ENCODE measurements around the gene GABRA6.
"Not testable (repeated sequence)": the region's sequence is repeated elsewhere in the genome, so short reads cannot be mapped to it uniquely, and the experiment has no call there.

Gene GABRA6

GRCh38 chr5:161685461-161685860 lies at the start of gene GABRA6:
GABRA6 (plus strand) TSS chr5:161685721; CDS start chr5:161685990, 269 bp downstream.
- no peak within 1 kb of the TSS for H3K4me3 ChIP-seq (ENCODE audit: low read length in 2 of 2)
- no peaks in the 10 kb centered on the region for H3K9me3 ChIP-seq (ENCODE audit: control insufficient read depth in 2 of 2, low read length in 2 of 2)
- no peak within 1 kb of the TSS for H3K27ac ChIP-seq (ENCODE audit: low read length)
- no peaks in the 10 kb centered on the region for H3K36me3 ChIP-seq (ENCODE audit: control insufficient read depth in 2 of 2, insufficient read depth in 2 of 2, low read length in 2 of 2)
- no peaks in the 10 kb centered on the region for H3K4me1 ChIP-seq (ENCODE audit: control insufficient read depth, insufficient read depth, low read length)
- no peaks in the 10 kb centered on the region for H3K27me3 ChIP-seq (ENCODE audit: control insufficient read depth in 1 of 2, insufficient read depth in 2 of 2, low read length in 2 of 2)
- no peak within 1 kb of the TSS for H3K9ac ChIP-seq (ENCODE audit: low read length in 2 of 2)

GRCh38 chr5:161637591-161637990 lies 47.9 kb upstream of the GABRA6 start:
- no peaks in the 10 kb centered on the region for H3K27me3 ChIP-seq (ENCODE audit: control insufficient read depth in 1 of 2, insufficient read depth in 2 of 2, low read length in 2 of 2)
- no peaks in the 10 kb centered on the region for H3K36me3 ChIP-seq (ENCODE audit: control insufficient read depth in 2 of 2, insufficient read depth in 2 of 2, low read length in 2 of 2)
- no peaks in the 10 kb centered on the region for H3K4me1 ChIP-seq (ENCODE audit: control insufficient read depth, insufficient read depth, low read length)
- H3K4me3 ChIP-seq (ENCODE audit: low read length in 2 of 2) = no peak overlapping the region
- no peak overlapping the region for H3K27ac ChIP-seq (ENCODE audit: low read length)
- no peaks in the 10 kb centered on the region for H3K9me3 ChIP-seq (ENCODE audit: control insufficient read depth in 2 of 2, low read length in 2 of 2)
- H3K9ac ChIP-seq (ENCODE audit: low read length in 2 of 2) = no peak overlapping the region

- Histone ChIP-seq H3K9me3 (ENCODE audit: control insufficient read depth in 2 of 2, low read length in 2 of 2) (no peaks in the 10 kb centered on the region), H3K9ac (ENCODE audit: low read length in 2 of 2) (no peak overlapping the region), H3K27me3 (ENCODE audit: control insufficient read depth in 1 of 2, insufficient read depth in 2 of 2, low read length in 2 of 2) (no peaks in the 10 kb centered on the region), H3K27ac (ENCODE audit: low read length) (no peak overlapping the region), H3K4me3 (ENCODE audit: low read length in 2 of 2) (no peak overlapping the region), H3K36me3 (ENCODE audit: control insufficient read depth in 2 of 2, insufficient read depth in 2 of 2, low read length in 2 of 2) (no peaks in the 10 kb centered on the region), H3K4me1 (ENCODE audit: control insufficient read depth, insufficient read depth, low read length) (no peaks in the 10 kb centered on the region)
These were observed 44.1 kb upstream of the GABRA6 start for GRCh38 chr5:161641444-161641843.

GRCh38 chr5:161645264-161645663 lies 40.3 kb upstream of the GABRA6 start:
- H3K36me3 ChIP-seq (ENCODE audit: control insufficient read depth in 2 of 2, insufficient read depth in 2 of 2, low read length in 2 of 2) = no peaks in the 10 kb centered on the region
- H3K27ac ChIP-seq (ENCODE audit: low read length) = no peak overlapping the region
- no peaks in the 10 kb centered on the region for H3K27me3 ChIP-seq (ENCODE audit: control insufficient read depth in 1 of 2, insufficient read depth in 2 of 2, low read length in 2 of 2)
- no peaks in the 10 kb centered on the region for H3K9me3 ChIP-seq (ENCODE audit: control insufficient read depth in 2 of 2, low read length in 2 of 2)
- no peak overlapping the region for H3K4me3 ChIP-seq (ENCODE audit: low read length in 2 of 2)
- H3K4me1 ChIP-seq (ENCODE audit: control insufficient read depth, insufficient read depth, low read length) = no peaks in the 10 kb centered on the region
- no peak overlapping the region for H3K9ac ChIP-seq (ENCODE audit: low read length in 2 of 2)

- H3K27me3 ChIP-seq (ENCODE audit: control insufficient read depth in 1 of 2, insufficient read depth in 2 of 2, low read length in 2 of 2); H3K4me3 ChIP-seq (ENCODE audit: low read length in 2 of 2); H3K9ac ChIP-seq (ENCODE audit: low read length in 2 of 2); H3K27ac ChIP-seq (ENCODE audit: low read length); H3K36me3 ChIP-seq (ENCODE audit: control insufficient read depth in 2 of 2, insufficient read depth in 2 of 2, low read length in 2 of 2); H3K9me3 ChIP-seq (ENCODE audit: control insufficient read depth in 2 of 2, low read length in 2 of 2); H3K4me1 ChIP-seq (ENCODE audit: control insufficient read depth, insufficient read depth, low read length): not testable (repeated sequence)
These were observed 33.6 kb upstream of the GABRA6 start for GRCh38 chr5:161651926-161652325.

GRCh38 chr5:161660806-161661205 lies 24.7 kb upstream of the GABRA6 start:
- Histone ChIP-seq H3K9ac (ENCODE audit: low read length in 2 of 2) (no peak overlapping the region), H3K4me1 (ENCODE audit: control insufficient read depth, insufficient read depth, low read length) (no peaks in the 10 kb centered on the region), H3K27ac (ENCODE audit: low read length) (no peak overlapping the region), H3K27me3 (ENCODE audit: control insufficient read depth in 1 of 2, insufficient read depth in 2 of 2, low read length in 2 of 2) (no peaks in the 10 kb centered on the region), H3K4me3 (ENCODE audit: low read length in 2 of 2) (no peak overlapping the region), H3K9me3 (ENCODE audit: control insufficient read depth in 2 of 2, low read length in 2 of 2) (peaks cover 0 to 4% of the 10 kb centered on the region in 2 donors), H3K36me3 (ENCODE audit: control insufficient read depth in 2 of 2, insufficient read depth in 2 of 2, low read length in 2 of 2) (no peaks in the 10 kb centered on the region)

GRCh38 chr5:161663431-161663830 lies 22.1 kb upstream of the GABRA6 start:
- H3K4me1 ChIP-seq (ENCODE audit: control insufficient read depth, insufficient read depth, low read length) = no peaks in the 10 kb centered on the region
- H3K9me3 ChIP-seq (ENCODE audit: control insufficient read depth in 2 of 2, low read length in 2 of 2) = peaks cover 0 to 6% of the 10 kb centered on the region in 2 donors
- H3K36me3 ChIP-seq (ENCODE audit: control insufficient read depth in 2 of 2, insufficient read depth in 2 of 2, low read length in 2 of 2) = no peaks in the 10 kb centered on the region
- no peak overlapping the region for H3K27ac ChIP-seq (ENCODE audit: low read length)
- H3K27me3 ChIP-seq (ENCODE audit: control insufficient read depth in 1 of 2, insufficient read depth in 2 of 2, low read length in 2 of 2) = no peaks in the 10 kb centered on the region
- H3K4me3 ChIP-seq (ENCODE audit: low read length in 2 of 2) = no peak overlapping the region
- H3K9ac ChIP-seq (ENCODE audit: low read length in 2 of 2) = no peak overlapping the region

- H3K9ac ChIP-seq (ENCODE audit: low read length in 2 of 2) = no peak overlapping the region
- H3K27me3 ChIP-seq (ENCODE audit: control insufficient read depth in 1 of 2, insufficient read depth in 2 of 2, low read length in 2 of 2) = no peaks in the 10 kb centered on the region
These were observed 9.4 kb upstream of the GABRA6 start for GRCh38 chr5:161676103-161676502.

GRCh38 chr5:161686149-161686548 lies 628 bp downstream of the GABRA6 start:
- Histone ChIP-seq H3K36me3 (ENCODE audit: control insufficient read depth in 2 of 2, insufficient read depth in 2 of 2, low read length in 2 of 2) (no peaks in the 10 kb centered on the region), H3K9ac (ENCODE audit: low read length in 2 of 2) (no peak overlapping the region), H3K4me3 (ENCODE audit: low read length in 2 of 2) (no peak overlapping the region), H3K27me3 (ENCODE audit: control insufficient read depth in 1 of 2, insufficient read depth in 2 of 2, low read length in 2 of 2) (no peaks in the 10 kb centered on the region), H3K27ac (ENCODE audit: low read length) (no peak overlapping the region), H3K4me1 (ENCODE audit: control insufficient read depth, insufficient read depth, low read length) (no peaks in the 10 kb centered on the region), H3K9me3 (ENCODE audit: control insufficient read depth in 2 of 2, low read length in 2 of 2) (no peaks in the 10 kb centered on the region)

More at GRCh38 chr5:161676103-161676502, 9.4 kb upstream of the GABRA6 start:
- Histone ChIP-seq H3K9me3 (ENCODE audit: control insufficient read depth in 2 of 2, low read length in 2 of 2) (no peaks in the 10 kb centered on the region), H3K27ac (ENCODE audit: low read length) (no peak overlapping the region), H3K4me3 (ENCODE audit: low read length in 2 of 2) (no peak overlapping the region), H3K36me3 (ENCODE audit: control insufficient read depth in 2 of 2, insufficient read depth in 2 of 2, low read length in 2 of 2) (no peaks in the 10 kb centered on the region), H3K4me1 (ENCODE audit: control insufficient read depth, insufficient read depth, low read length) (no peaks in the 10 kb centered on the region)

- Histone ChIP-seq H3K27me3 (ENCODE audit: control insufficient read depth in 1 of 2, insufficient read depth in 2 of 2, low read length in 2 of 2) (no peaks in the 10 kb centered on the region), H3K4me1 (ENCODE audit: control insufficient read depth, insufficient read depth, low read length) (no peaks in the 10 kb centered on the region), H3K36me3 (ENCODE audit: control insufficient read depth in 2 of 2, insufficient read depth in 2 of 2, low read length in 2 of 2) (no peaks in the 10 kb centered on the region)
These were observed 1.4 kb downstream of the GABRA6 start for GRCh38 chr5:161686881-161687280.

GRCh38 chr5:161687316-161687715 lies 1.8 kb downstream of the GABRA6 start:
- Histone ChIP-seq H3K36me3 (ENCODE audit: control insufficient read depth in 2 of 2, insufficient read depth in 2 of 2, low read length in 2 of 2) (no peaks in the 10 kb centered on the region), H3K4me1 (ENCODE audit: control insufficient read depth, insufficient read depth, low read length) (no peaks in the 10 kb centered on the region), H3K27ac (ENCODE audit: low read length) (no peak overlapping the region), H3K9ac (ENCODE audit: low read length in 2 of 2) (no peak overlapping the region), H3K27me3 (ENCODE audit: control insufficient read depth in 1 of 2, insufficient read depth in 2 of 2, low read length in 2 of 2) (no peaks in the 10 kb centered on the region), H3K9me3 (ENCODE audit: control insufficient read depth in 2 of 2, low read length in 2 of 2) (no peaks in the 10 kb centered on the region), H3K4me3 (ENCODE audit: low read length in 2 of 2) (no peak overlapping the region)

More at GRCh38 chr5:161686881-161687280, 1.4 kb downstream of the GABRA6 start:
- no peak overlapping the region for H3K9ac ChIP-seq (ENCODE audit: low read length in 2 of 2)
- H3K9me3 ChIP-seq (ENCODE audit: control insufficient read depth in 2 of 2, low read length in 2 of 2) = no peaks in the 10 kb centered on the region
- H3K4me3 ChIP-seq (ENCODE audit: low read length in 2 of 2) = no peak overlapping the region
- H3K27ac ChIP-seq (ENCODE audit: low read length) = no peak overlapping the region
